HFFc6 (cell line): ENCODE results near the gene ITPRIP. TPM values are rescaled to one million over a fixed set of nuclear protein-coding genes. Genes with fewer than 3 reads are reported as not detected.

Source experiments
- DNase-seq: peaks from one replicate; pipeline ENCODE4 v3.0.0-alpha.2; 2018
- H3K27ac Mint-ChIP-seq: 2 replicates; pipeline ENCODE4 v1.8.0; 2020; ENCODE audit warnings: mild to moderate bottlenecking, mixed read lengths
- H3K27me3 Mint-ChIP-seq: 2 replicates; pipeline ENCODE4 v1.8.0; 2021; ENCODE audit warnings: mild to moderate bottlenecking, moderate library complexity, mixed read lengths; ENCODE audit not compliant: insufficient read depth
- H3K36me3 Mint-ChIP-seq: 2 replicates; pipeline ENCODE4 v1.8.0; 2021; ENCODE audit warnings: low read depth, mixed read lengths
- H3K4me1 Mint-ChIP-seq: 2 replicates; pipeline ENCODE4 v1.8.0; 2020; ENCODE audit warnings: low read depth, mixed read lengths
- H3K4me3 Mint-ChIP-seq: 2 replicates; pipeline ENCODE4 v1.8.0; 2020; ENCODE audit warnings: mild to moderate bottlenecking, moderate library complexity, mixed read lengths
- H3K9me3 Mint-ChIP-seq: 2 replicates; pipeline ENCODE4 v1.8.0; 2020; ENCODE audit warnings: mild to moderate bottlenecking, mixed read lengths
- total RNA-seq, 6 experiments: library from RNA; stranded (reverse); fragmentation: NEBNext Ultra II Directional; extraction: Animal tissue kit (Norgen Biotek cat#: 25700); gene quantifications; 2 replicates in 1 of 6; 3 replicates in 5 of 6; pipeline ENCODE4 v1.2.3, GENCODE V29; 2021
- TF ChIP-seq, protein P1 (sequence below): fragments of 200-600 bp; sonication (generic); IDR thresholded peaks from 2 replicates; pipeline ENCODE4 v1.5.0; 2021; ENCODE audit warnings: antibody characterized with exemption, mild to moderate bottlenecking

Gene ITPRIP
- total RNA-seq, 6 experiments from 2014 or later: 23.9 to 34.7 (median 29.7) TPM

- Mint-ChIP-seq H3K27ac (peak overlapping the region; percentile 98), H3K4me1 (peaks cover 89% of the 10 kb centered on the region), H3K4me3 (peak overlapping the region; percentile 86; the same call in 1 of the 2 replicates), H3K36me3 (peaks cover 13% of the 10 kb centered on the region; the same call in 1 of the 2 replicates), H3K27me3 (peaks cover 49% of the 10 kb centered on the region), H3K9me3 (no peaks in the 10 kb centered on the region; the same call in 1 of the 2 replicates)
- TF ChIP-seq, protein P1, sequence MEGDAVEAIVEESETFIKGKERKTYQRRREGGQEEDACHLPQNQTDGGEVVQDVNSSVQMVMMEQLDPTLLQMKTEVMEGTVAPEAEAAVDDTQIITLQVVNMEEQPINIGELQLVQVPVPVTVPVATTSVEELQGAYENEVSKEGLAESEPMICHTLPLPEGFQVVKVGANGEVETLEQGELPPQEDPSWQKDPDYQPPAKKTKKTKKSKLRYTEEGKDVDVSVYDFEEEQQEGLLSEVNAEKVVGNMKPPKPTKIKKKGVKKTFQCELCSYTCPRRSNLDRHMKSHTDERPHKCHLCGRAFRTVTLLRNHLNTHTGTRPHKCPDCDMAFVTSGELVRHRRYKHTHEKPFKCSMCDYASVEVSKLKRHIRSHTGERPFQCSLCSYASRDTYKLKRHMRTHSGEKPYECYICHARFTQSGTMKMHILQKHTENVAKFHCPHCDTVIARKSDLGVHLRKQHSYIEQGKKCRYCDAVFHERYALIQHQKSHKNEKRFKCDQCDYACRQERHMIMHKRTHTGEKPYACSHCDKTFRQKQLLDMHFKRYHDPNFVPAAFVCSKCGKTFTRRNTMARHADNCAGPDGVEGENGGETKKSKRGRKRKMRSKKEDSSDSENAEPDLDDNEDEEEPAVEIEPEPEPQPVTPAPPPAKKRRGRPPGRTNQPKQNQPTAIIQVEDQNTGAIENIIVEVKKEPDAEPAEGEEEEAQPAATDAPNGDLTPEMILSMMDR: no peak
- DNase-seq: no peak
Observed at GRCh38 chr10:104325436-104326435, 12.5 kb downstream of the ITPRIP start.

DNA sequence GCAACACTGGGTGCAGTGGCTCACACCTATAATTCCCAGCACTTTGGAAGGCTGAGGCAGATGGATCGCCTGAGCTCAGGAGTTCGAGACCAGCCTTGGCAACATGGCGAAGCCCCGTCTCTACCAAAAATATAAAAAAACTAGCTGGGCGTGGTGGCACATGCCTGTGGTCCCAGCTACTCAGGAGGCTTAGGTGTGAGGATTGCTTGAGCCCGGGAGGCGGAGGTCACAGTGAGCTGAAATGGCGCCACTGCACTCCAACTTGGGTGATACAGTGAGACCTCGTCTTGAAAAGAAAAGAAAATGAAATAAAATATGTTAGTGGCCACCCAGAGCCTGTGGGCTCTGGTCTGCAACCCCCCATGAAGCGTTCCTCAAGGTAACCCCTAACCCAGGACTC lies 13.3 kb downstream of the ITPRIP start:
- Mint-ChIP-seq H3K27me3 (peaks cover 49% of the 10 kb centered on the region), H3K27ac (peak overlapping the region; percentile 98), H3K9me3 (no peaks in the 10 kb centered on the region; the same call in 1 of the 2 replicates), H3K4me3 (no peak overlapping the region), H3K36me3 (peaks cover 13% of the 10 kb centered on the region; the same call in 1 of the 2 replicates), H3K4me1 (peaks cover 89% of the 10 kb centered on the region)
- DNase-seq: no peak
- TF ChIP-seq, protein P1: no peak

DNA sequence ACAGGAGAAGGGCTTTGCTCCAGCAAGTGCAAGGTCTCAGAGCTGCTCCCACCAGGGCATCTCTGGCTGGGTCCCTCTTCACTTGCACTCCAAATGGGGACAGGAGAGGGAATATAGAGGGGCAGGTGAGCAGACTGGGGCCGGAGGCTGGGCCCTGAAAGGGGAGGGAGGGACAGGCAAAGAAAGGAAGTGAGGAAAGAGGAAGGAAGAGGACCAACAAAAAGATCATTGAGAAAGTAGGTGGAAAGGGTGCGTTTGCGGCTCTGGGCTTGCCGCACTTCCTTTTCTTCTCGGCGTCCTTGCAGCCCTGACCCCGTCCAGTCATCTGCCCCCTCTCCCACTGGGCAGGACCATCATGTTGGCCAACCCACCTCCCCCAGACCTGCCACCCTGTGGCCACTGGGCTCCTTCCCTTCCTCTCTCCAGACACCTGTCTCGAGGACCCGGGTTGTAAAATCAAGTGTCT lies 14.0 kb downstream of the ITPRIP start:
- Mint-ChIP-seq H3K36me3 (peaks cover 13% of the 10 kb centered on the region; the same call in 1 of the 2 replicates), H3K4me3 (no peak overlapping the region), H3K27me3 (peaks cover 52% of the 10 kb centered on the region), H3K27ac (peak overlapping the region; percentile 98; the same call in 1 of the 2 replicates), H3K4me1 (peaks cover 89% of the 10 kb centered on the region), H3K9me3 (no peaks in the 10 kb centered on the region; the same call in 1 of the 2 replicates)
- TF ChIP-seq, protein P1: no peak
- DNase-seq: no peak

DNA sequence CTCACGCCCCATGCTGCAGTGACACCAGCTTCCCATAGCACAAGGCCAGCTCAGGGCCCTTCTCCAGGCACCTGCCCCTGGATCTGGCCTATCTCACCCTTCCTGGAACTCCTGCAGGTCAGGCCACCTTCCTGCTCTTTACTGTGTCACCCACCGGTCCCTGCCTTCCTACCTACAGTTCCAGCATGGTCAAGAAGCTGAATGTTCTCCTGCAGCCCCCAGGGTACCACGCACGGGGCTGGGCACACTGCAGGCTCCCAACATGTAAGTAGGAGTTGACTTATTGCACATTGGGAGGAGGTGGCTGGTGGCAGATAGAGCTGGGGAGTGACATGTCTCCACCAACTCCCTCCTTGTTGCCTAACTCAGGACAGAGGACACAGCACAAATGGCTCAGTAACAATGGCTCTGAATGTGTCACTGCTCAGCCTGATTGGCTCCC lies 14.5 kb downstream of the ITPRIP start:
- TF ChIP-seq, protein P1: no peak
- H3K27ac Mint-ChIP-seq: peak overlapping the region; percentile 61
- H3K27me3 Mint-ChIP-seq: peaks cover 51% of the 10 kb centered on the region
- no peaks in the 10 kb centered on the region; the same call in 1 of the 2 replicates for H3K9me3 Mint-ChIP-seq
- no peak overlapping the region for H3K4me3 Mint-ChIP-seq
- H3K4me1 Mint-ChIP-seq: peaks cover 89% of the 10 kb centered on the region
- H3K36me3 Mint-ChIP-seq: peaks cover 13% of the 10 kb centered on the region; the same call in 1 of the 2 replicates
- no peak for DNase-seq

GRCh38 chr10:104323085-104323484 lies 15.2 kb downstream of the ITPRIP start:
- Mint-ChIP-seq H3K4me1 (peaks cover 89% of the 10 kb centered on the region), H3K9me3 (no peaks in the 10 kb centered on the region; the same call in 1 of the 2 replicates), H3K27ac (peak overlapping the region; percentile 61), H3K36me3 (peaks cover 15% of the 10 kb centered on the region; the same call in 1 of the 2 replicates), H3K27me3 (peaks cover 48% of the 10 kb centered on the region), H3K4me3 (no peak overlapping the region)
- TF ChIP-seq, protein P1: no peak
- no peak for DNase-seq
